Stimulated activated naive CD8-positive, alpha-beta T cell treated with anti-CD3 and anti-CD28 coated beads, Interleukin-15, Interleukin-2, amounts not matched to agents 100 ng/mL and 50 ng/mL, for 24 hours (primary cell): ENCODE results near the gene SARDH.
"Not testable (repeated sequence)": the region's sequence is repeated elsewhere in the genome, so short reads cannot be mapped to it uniquely, and the experiment has no call there.

Experiments used
- H3K27ac Mint-ChIP-seq: one replicate; pipeline ENCODE4 v1.8.0; 2021; ENCODE audit warnings: mild to moderate bottlenecking, mixed read lengths
- H3K27me3 Mint-ChIP-seq: one replicate; pipeline ENCODE4 v1.8.0; 2021; ENCODE audit warnings: mixed read lengths
- H3K36me3 Mint-ChIP-seq: one replicate; pipeline ENCODE4 v1.8.0; 2021; ENCODE audit warnings: low read depth, mixed read lengths
- H3K4me1 Mint-ChIP-seq: one replicate; pipeline ENCODE4 v1.8.0; 2021; ENCODE audit warnings: low read depth, mixed read lengths
- H3K4me3 Mint-ChIP-seq: one replicate; pipeline ENCODE4 v1.8.0; 2021; ENCODE audit warnings: mild to moderate bottlenecking, mixed read lengths
- H3K9me3 Mint-ChIP-seq: one replicate; pipeline ENCODE4 v1.8.0; 2021; ENCODE audit warnings: mixed read lengths

The SARDH gene

GRCh38 chr9:133768859-133769510 lies 30.8 kb upstream of the SARDH start:
- Mint-ChIP-seq H3K27me3 (no peaks in the 10 kb centered on the region), H3K27ac (no peak overlapping the region), H3K9me3 (no peaks in the 10 kb centered on the region), H3K4me1 (no peaks in the 10 kb centered on the region), H3K4me3 (no peak overlapping the region), H3K36me3 (peaks cover 34% of the 10 kb centered on the region)

- H3K27me3 Mint-ChIP-seq, result no peaks in the 10 kb centered on the region
- no peaks in the 10 kb centered on the region for H3K9me3 Mint-ChIP-seq
- no peaks in the 10 kb centered on the region for H3K4me1 Mint-ChIP-seq
- peaks cover 31% of the 10 kb centered on the region for H3K36me3 Mint-ChIP-seq
- no peak overlapping the region for H3K27ac Mint-ChIP-seq
- H3K4me3 Mint-ChIP-seq, result no peak overlapping the region
Measured at GRCh38 chr9:133768371-133768858, 30.3 kb upstream of the SARDH start.

- Mint-ChIP-seq H3K4me1 (no peaks in the 10 kb centered on the region), H3K9me3 (no peaks in the 10 kb centered on the region), H3K27ac (no peak overlapping the region), H3K27me3 (no peaks in the 10 kb centered on the region), H3K4me3 (no peak overlapping the region), H3K36me3 (peaks cover 30% of the 10 kb centered on the region)
Measured at GRCh38 chr9:133767625-133768024, 29.5 kb upstream of the SARDH start.

GRCh38 chr9:133767008-133767407 lies 28.9 kb upstream of the SARDH start:
- no peak overlapping the region for H3K27ac Mint-ChIP-seq
- no peaks in the 10 kb centered on the region for H3K9me3 Mint-ChIP-seq
- peaks cover 30% of the 10 kb centered on the region for H3K36me3 Mint-ChIP-seq
- H3K4me3 Mint-ChIP-seq, result no peak overlapping the region
- H3K27me3 Mint-ChIP-seq, result no peaks in the 10 kb centered on the region
- H3K4me1 Mint-ChIP-seq, result no peaks in the 10 kb centered on the region

- H3K4me1 Mint-ChIP-seq, H3K9me3 Mint-ChIP-seq, H3K27ac Mint-ChIP-seq, H3K27me3 Mint-ChIP-seq, H3K4me3 Mint-ChIP-seq: not testable (repeated sequence)
- H3K36me3 Mint-ChIP-seq, result peaks cover 30% of the 10 kb centered on the region
Measured at GRCh38 chr9:133766234-133766633, 28.1 kb upstream of the SARDH start.

- Mint-ChIP-seq H3K27ac (no peak overlapping the region), H3K27me3 (no peaks in the 10 kb centered on the region), H3K9me3 (no peaks in the 10 kb centered on the region), H3K4me3 (no peak overlapping the region), H3K4me1 (no peaks in the 10 kb centered on the region), H3K36me3 (peaks cover 30% of the 10 kb centered on the region)
Measured at GRCh38 chr9:133763272-133764183, 25.4 kb upstream of the SARDH start.

- no peaks in the 10 kb centered on the region for H3K9me3 Mint-ChIP-seq
- H3K27ac Mint-ChIP-seq, result no peak overlapping the region
- no peak overlapping the region for H3K4me3 Mint-ChIP-seq
- H3K36me3 Mint-ChIP-seq, result peaks cover 30% of the 10 kb centered on the region
- no peaks in the 10 kb centered on the region for H3K27me3 Mint-ChIP-seq
- no peaks in the 10 kb centered on the region for H3K4me1 Mint-ChIP-seq
Measured at GRCh38 chr9:133762488-133763271, 24.5 kb upstream of the SARDH start.

- no peaks in the 10 kb centered on the region for H3K9me3 Mint-ChIP-seq
- H3K36me3 Mint-ChIP-seq, result peaks cover 21% of the 10 kb centered on the region
- no peaks in the 10 kb centered on the region for H3K4me1 Mint-ChIP-seq
- no peaks in the 10 kb centered on the region for H3K27me3 Mint-ChIP-seq
- H3K4me3 Mint-ChIP-seq, result no peak overlapping the region
- H3K27ac Mint-ChIP-seq, result no peak overlapping the region
Measured at GRCh38 chr9:133761641-133762248, 23.6 kb upstream of the SARDH start.

GRCh38 chr9:133760713-133761290 lies 22.6 kb upstream of the SARDH start:
- Mint-ChIP-seq H3K36me3 (peaks cover 13% of the 10 kb centered on the region), H3K27me3 (no peaks in the 10 kb centered on the region), H3K27ac (no peak overlapping the region), H3K4me1 (no peaks in the 10 kb centered on the region), H3K4me3 (no peak overlapping the region), H3K9me3 (no peaks in the 10 kb centered on the region)

- Mint-ChIP-seq H3K4me3 (no peak overlapping the region), H3K27me3 (peaks cover 5% of the 10 kb centered on the region), H3K27ac (no peak overlapping the region), H3K36me3 (peaks cover 11% of the 10 kb centered on the region), H3K4me1 (no peaks in the 10 kb centered on the region), H3K9me3 (no peaks in the 10 kb centered on the region)
Measured at GRCh38 chr9:133759946-133760345, 21.8 kb upstream of the SARDH start.

GRCh38 chr9:133759146-133759900 lies 21.2 kb upstream of the SARDH start:
- H3K27ac Mint-ChIP-seq, result no peak overlapping the region
- no peaks in the 10 kb centered on the region for H3K4me1 Mint-ChIP-seq
- no peaks in the 10 kb centered on the region for H3K9me3 Mint-ChIP-seq
- no peak overlapping the region for H3K4me3 Mint-ChIP-seq
- H3K36me3 Mint-ChIP-seq, result peaks cover 6% of the 10 kb centered on the region
- peaks cover 7% of the 10 kb centered on the region for H3K27me3 Mint-ChIP-seq

- no peak overlapping the region for H3K27ac Mint-ChIP-seq
- no peak overlapping the region for H3K4me3 Mint-ChIP-seq
- H3K27me3 Mint-ChIP-seq, result peaks cover 15% of the 10 kb centered on the region
- no peaks in the 10 kb centered on the region for H3K4me1 Mint-ChIP-seq
- H3K9me3 Mint-ChIP-seq, result no peaks in the 10 kb centered on the region
- H3K36me3 Mint-ChIP-seq, result no peaks in the 10 kb centered on the region
Measured at GRCh38 chr9:133758228-133758627, 20.1 kb upstream of the SARDH start.

- Mint-ChIP-seq H3K27ac (no peak overlapping the region), H3K27me3 (peaks cover 32% of the 10 kb centered on the region), H3K4me1 (no peaks in the 10 kb centered on the region), H3K9me3 (no peaks in the 10 kb centered on the region), H3K4me3 (no peak overlapping the region), H3K36me3 (no peaks in the 10 kb centered on the region)
Measured at GRCh38 chr9:133754688-133755227, 16.6 kb upstream of the SARDH start.
